WTC11 (cell line): ENCODE measurements around the gene SHF.

ENCODE experiments used
- CTCF ChIP-seq: fragments of 200-600 bp; IDR thresholded peaks from 2 replicates; pipeline ENCODE4 v1.8.0; 2022; ENCODE audit warnings: antibody characterized with exemption
- ESRRA ChIP-seq: sonication (generic); formaldehyde crosslinking; IDR thresholded peaks from 2 replicates; pipeline ENCODE4 v1.8.1; 2022; ENCODE audit warnings: mild to moderate bottlenecking, missing genetic modification reagents, borderline replicate concordance
- GABPB1 ChIP-seq: sonication (generic); formaldehyde crosslinking; IDR thresholded peaks from 2 replicates; pipeline ENCODE4 v1.8.1; 2023; ENCODE audit warnings: mild to moderate bottlenecking, missing genetic modification reagents
- MLX ChIP-seq: sonication (generic); formaldehyde crosslinking; IDR thresholded peaks from 2 replicates; pipeline ENCODE4 v1.8.1; 2023; ENCODE audit warnings: mild to moderate bottlenecking, missing genetic modification reagents, moderate library complexity
- NFYB ChIP-seq: sonication (generic); formaldehyde crosslinking; conservative IDR thresholded peaks from 2 replicates; pipeline ENCODE4 v1.8.0; 2022; ENCODE audit warnings: low read depth, missing genetic modification reagents
- PRDM15 ChIP-seq: sonication (generic); formaldehyde crosslinking; IDR thresholded peaks from 2 replicates; pipeline ENCODE4 v1.8.0; 2022; ENCODE audit warnings: missing genetic modification reagents
- ZNF512 ChIP-seq: sonication (generic); formaldehyde crosslinking; IDR thresholded peaks from 2 replicates; pipeline ENCODE4 v1.8.1; 2022; ENCODE audit warnings: missing genetic modification reagents, borderline replicate concordance

- no peak for TF ChIP-seq CTCF
- TF ChIP-seq GABPB1 (CRISPR knock-in tag) = no peak
- TF ChIP-seq MLX (CRISPR knock-in tag) = no peak
- no peak for TF ChIP-seq ESRRA
- no peak for TF ChIP-seq PRDM15
- no peak for TF ChIP-seq NFYB (CRISPR knock-in tag)
- no peak for TF ChIP-seq ZNF512 (CRISPR knock-in tag)
Measured at GRCh38 chr15:45199136-45199810, 11.5 kb upstream of the SHF start.
